HG02571 (cell line): ENCODE data around the gene POLR3GL.
"Not testable (repeated sequence)": the region's sequence is repeated elsewhere in the genome, so short reads cannot be mapped to it uniquely, and the experiment has no call there.

Experiments
- ATAC-seq: cut with Tn5 transposase; IDR thresholded peaks from one replicate; pipeline ENCODE4 v1.9.1; 2021; ENCODE audit warnings: mild to moderate bottlenecking, moderate library complexity; ENCODE audit not compliant: unreplicated experiment

Gene POLR3GL

GRCh38 chr1:145964328-145965118, at the start of gene POLR3GL, which contains the start of gene ANKRD34A:
Gene POLR3GL (plus strand): TSS chr1:145964690. CDS start chr1:145974866, 10,176 bp downstream.
Gene ANKRD34A (minus strand): TSS chr1:145964575. CDS start chr1:145961759, 2,816 bp downstream.
- ATAC-seq, result peak; percentile 92

GRCh38 chr1:145916745-145917144, 47.7 kb upstream of the POLR3GL start:
- ATAC-seq, result no peak

DNA sequence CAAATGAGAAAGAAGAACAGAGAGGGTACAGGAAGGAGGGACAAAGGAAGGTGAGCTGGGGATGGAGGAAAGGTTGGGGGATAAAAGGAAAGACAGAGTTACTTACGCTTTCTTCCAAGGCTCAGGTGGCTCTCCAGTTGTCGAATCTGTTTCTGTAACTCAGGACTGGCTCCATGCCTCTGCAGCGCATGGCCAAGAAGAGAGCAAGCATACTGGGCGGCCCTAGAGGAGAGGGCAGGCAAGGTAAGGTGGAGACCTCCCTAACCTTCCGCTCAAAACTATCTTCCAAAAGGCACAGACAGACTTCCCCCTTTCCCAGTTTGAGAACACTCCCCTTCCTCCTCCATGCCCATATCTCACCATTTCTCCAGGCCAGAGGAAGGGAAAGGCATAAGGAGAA, 46.9 kb upstream of the POLR3GL start:
- ATAC-seq, result no peak

- peak; percentile 68 for ATAC-seq
Measured at GRCh38 chr1:145918144-145918991, 46.1 kb upstream of the POLR3GL start, which contains the start of gene PEX11B. Gene PEX11B (minus strand): TSS chr1:145918717. CDS start chr1:145918688, 29 bp downstream.

GRCh38 chr1:145918992-145919939, 45.2 kb upstream of the POLR3GL start:
- peak; percentile 79 for ATAC-seq

DNA sequence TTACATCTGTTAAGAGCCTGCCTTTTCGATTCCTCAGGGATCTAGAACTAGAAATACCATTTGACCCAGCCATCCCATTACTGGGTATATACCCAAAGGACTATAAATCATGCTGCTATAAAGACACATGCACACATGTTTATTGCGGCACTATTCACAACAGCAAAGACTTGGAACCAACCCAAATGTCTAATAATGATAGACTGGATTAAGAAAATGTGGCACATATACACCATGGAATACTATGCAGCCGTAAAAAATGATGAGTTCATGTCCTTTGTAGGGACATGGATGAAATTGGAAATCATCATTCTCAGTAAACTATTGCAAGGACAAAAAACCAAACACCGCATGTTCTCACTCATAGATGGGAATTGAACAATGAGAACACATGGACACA, 44.2 kb upstream of the POLR3GL start:
- ATAC-seq, result not testable (repeated sequence)

- ATAC-seq, result no peak
Measured at GRCh38 chr1:145922266-145922665, 42.2 kb upstream of the POLR3GL start.

GRCh38 chr1:145926686-145927062, 37.8 kb upstream of the POLR3GL start:
- ATAC-seq, result no peak

DNA sequence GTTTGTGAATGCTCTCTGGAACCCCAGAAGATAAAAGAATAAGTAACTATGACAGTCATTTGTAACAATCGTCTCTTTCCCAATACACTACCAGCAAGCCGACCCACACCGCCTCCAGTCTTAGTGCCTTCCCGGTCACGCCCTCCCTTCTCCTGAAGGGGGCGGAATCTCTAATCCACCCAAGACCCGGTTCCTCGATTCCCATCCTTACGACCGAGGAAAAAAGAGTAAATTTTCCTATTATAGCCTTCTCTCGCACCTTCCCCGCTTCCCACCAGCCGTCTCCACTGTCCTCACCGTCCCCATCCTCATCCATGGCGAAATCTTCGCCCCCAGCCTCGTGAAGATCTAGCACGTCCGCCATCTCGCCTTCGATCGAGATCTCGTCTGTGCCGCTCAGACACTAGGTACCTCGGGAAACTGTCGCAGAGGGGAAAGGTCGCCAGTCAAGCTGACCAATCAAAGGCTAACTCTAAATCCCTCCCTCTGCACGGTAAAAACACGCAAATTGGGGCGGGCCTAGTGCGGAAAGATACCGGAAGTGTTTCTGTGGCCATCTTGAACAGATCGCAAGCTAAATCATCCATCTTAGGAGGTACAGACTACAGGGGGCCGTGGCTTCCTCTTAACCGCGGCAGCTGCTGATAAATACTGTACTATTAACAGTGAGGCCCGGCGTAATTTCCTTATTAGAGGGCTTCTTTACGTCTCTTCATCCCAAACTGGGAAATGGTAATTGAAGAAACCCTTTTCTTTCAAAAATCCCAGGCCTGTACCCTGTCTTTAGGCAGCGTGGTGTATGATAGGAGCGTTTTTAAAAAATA, 37.2 kb upstream of the POLR3GL start, which contains the start of gene RBM8A:
Gene RBM8A (minus strand): TSS at position 422 of the 824 bp plus-strand sequence. CDS start 58 bp downstream, at position 364.
- peak; percentile 93 for ATAC-seq

GRCh38 chr1:145927916-145928643, 36.4 kb upstream of the POLR3GL start:
- ATAC-seq, result no peak

GRCh38 chr1:145932522-145933009, 31.9 kb upstream of the POLR3GL start:
- ATAC-seq, result not testable (repeated sequence)

DNA sequence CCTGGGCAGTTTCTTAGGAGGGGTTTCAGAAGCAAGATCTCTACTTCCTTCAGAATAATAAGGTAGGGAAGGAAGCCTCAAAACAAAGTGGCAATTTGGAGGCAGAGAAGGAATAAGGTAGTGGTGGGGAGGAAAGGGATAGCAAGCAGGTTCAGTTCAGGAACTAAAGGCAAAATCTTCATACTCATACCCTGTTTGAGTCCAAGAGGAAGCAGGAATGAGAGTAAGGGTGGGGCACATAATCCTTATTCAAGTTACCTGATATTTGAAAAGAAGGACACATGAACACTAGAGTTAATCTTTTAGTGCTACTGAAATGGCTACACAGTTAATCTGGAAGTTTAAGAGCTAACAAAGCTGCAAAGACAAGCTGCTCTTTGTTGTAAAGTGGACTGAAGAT, 28.8 kb upstream of the POLR3GL start:
- ATAC-seq, result no peak

DNA sequence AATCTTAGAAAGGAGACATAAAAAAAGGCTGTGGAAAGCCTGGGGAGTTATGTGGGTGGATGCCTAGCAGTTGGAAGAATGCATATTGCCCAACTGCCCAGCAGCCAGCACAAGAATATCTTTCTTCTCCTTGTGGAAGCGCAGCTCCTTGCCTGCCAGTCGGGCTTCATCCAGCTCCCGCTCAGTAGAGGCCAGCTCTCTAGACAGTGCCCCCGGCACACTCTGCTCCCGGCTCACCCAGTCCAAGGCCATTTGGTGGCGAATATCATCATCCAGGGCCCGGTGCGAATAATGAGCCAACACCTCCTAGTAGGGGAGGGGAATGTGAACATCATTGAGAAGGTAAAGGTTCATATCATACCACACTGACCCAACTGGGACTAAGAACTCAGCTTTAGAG, 28.2 kb upstream of the POLR3GL start:
- ATAC-seq, result no peak

DNA sequence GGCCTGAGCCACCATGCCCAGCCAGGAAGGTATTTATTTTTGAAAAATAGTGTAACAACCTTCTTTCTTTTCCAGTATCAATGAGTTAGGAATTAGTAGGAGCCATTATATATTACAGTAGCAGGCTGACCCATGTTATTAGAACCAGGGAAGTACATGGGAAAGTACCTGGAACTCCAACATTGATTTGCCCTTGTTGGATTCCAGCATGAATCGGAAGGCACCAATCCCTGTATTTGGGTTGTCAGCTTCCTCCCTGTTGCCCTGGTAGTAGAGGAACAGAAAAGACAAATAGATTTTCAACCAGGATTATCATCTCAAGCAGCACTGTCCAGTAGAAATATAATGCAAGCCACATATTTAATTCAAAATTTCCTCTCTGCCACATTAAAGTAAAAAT, 27.1 kb upstream of the POLR3GL start:
- ATAC-seq, result no peak

GRCh38 chr1:145942405-145942804, 22.1 kb upstream of the POLR3GL start:
- no peak for ATAC-seq

- ATAC-seq, result no peak
Measured at GRCh38 chr1:145942871-145943270, 21.6 kb upstream of the POLR3GL start.

DNA sequence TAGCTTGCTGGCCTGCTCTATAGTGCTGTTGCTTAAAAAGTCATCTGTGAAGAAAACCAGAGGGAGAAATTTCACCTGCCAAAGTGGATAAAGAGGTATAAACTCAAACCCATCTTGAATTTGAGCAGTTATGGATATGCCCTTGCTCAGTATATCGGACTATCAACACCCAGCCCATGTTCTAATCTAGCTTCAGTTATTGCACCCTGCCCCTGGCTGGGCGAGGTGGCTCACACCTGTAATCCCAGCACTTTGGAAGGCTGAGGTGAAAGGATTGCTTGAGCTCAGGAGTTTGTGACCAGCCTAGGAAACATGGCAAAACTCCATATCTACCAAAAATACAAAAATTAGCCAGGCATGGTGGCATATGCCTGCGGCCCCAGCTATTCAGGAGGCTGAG, 20.0 kb upstream of the POLR3GL start:
- no peak for ATAC-seq

- no peak for ATAC-seq
Measured at GRCh38 chr1:145946477-145946986, 18.0 kb upstream of the POLR3GL start.

GRCh38 chr1:145947551-145947950, 16.9 kb upstream of the POLR3GL start:
- ATAC-seq, result no peak
